GM18505 (cell line): ENCODE measurements around the gene CNOT3.
"Not testable (repeated sequence)": the region's sequence is repeated elsewhere in the genome, so short reads cannot be mapped to it uniquely, and the experiment has no call there.

Experiments used
- ATAC-seq: cut with Tn5 transposase; IDR thresholded peaks from one replicate; pipeline ENCODE4 v1.9.1; 2021; ENCODE audit not compliant: unreplicated experiment
- POLR2A ChIP-seq: IDR thresholded peaks from 4 replicates; pipeline ENCODE4 v1.6.1; 2011; ENCODE audit warnings: borderline replicate concordance; ENCODE audit not compliant: insufficient read depth, insufficient read length; ENCODE audit errors: extremely low read depth

The CNOT3 gene

DNA sequence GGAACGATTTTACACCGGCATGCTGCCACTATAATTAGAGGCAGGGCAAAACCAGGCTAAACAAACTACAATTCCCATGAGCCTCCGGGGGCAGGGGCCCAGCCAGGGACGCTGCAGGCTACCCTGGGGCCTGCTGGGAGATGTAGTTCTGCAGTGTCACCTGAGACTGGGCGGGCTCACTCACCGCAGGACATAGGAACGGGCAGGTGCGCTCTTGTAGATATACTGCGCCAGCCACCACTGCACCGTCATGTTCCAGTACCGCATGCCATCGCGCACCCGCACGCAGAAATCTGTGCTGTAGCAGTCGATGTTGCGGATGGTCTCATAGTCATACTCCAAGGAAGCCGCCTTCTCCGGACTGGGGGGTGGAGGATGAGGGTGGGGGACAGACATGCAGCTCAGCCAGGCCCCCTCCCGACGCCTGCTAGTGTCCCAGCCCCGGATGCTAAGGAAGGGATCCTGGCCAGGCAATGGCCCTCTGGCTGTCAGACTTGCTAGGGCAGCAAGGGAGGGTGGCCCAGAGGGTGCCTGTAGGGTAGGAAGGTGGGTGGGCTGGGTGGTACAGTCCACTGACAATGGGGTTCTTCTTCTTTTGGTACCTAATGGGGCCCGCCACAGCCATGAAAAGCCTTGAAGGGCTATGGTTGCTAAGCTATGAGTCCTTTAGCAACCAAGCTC is 41.2 kb downstream of the CNOT3 start:
- TF ChIP-seq POLR2A: no peak
- ATAC-seq: no peak

DNA sequence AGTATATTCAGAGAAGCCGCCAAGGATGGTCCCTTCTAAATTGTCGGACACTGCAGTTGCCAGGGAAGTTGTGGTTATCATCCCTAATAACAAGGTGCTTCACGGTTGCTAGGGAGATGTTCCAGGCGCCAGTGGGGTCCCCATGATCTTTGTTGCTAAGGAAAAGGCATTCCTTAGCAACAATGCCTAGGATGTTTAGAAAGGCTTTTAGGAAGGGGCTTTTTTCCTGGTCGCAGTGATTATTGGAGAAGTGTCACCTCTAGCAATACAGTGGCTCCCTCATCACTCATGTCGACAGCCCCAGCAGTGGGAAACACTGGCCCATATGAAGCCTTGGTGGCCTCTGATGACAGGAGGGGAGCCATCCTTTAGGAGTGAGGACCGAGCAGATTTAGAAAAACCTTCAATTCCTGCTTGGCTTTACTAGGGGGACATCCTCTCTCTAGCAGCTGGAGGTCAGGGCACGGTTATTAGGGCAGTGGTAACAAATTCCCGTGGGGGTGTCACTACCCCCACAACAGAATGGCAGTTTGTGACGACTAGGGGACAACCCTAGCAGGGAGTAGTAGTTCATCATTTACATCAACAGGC is 41.8 kb downstream of the CNOT3 start:
- TF ChIP-seq POLR2A: no peak
- no peak for ATAC-seq

DNA sequence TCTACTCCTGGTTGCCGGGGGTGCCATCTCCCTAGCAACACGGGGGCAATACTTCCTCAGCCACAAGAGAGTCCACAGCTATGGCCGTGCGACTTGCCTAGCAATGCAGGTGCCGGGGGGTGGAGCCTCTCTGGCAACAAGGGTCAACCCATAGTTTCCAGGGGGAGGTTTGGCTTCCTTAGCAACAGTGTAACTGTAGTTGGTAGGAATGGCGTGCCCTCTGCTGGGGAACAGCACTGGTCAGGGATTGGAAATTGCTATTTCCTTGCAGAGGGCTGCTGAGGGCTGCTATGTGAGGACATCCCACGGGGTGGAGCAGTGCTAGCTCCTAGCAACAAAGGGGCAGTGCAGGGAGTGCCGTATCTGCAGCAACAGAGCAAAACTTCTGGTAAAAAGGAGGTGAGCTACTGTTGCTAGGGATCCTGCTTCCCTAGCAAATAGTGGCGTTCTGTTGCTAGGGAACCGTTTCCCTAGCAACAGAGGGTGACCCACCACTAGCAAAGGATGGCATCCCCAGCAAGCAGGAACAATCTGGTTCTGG is 42.4 kb downstream of the CNOT3 start:
- no peak for TF ChIP-seq POLR2A
- no peak for ATAC-seq

DNA sequence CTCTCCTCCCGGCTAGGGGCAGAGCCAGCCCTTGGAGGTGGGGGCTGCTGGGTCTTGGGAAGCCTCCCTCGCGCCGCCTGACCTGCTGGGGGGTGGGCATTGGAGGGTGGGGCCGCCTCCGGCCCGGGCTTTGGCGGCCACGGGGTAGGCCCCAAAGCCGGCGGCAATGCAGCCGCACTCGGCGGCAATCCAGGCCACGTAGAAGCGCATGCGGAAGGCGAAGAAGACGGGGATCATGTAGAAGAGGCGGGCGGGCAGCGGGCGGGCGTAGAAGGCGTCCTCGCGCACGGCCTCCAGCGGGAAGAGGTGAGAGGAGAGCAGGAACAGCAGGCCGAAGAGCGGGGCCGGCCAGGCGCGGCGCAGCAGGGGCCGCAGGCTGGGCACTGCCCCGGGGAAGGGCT is 43.1 kb downstream of the CNOT3 start:
- no peak for ATAC-seq
- TF ChIP-seq POLR2A: no peak

DNA sequence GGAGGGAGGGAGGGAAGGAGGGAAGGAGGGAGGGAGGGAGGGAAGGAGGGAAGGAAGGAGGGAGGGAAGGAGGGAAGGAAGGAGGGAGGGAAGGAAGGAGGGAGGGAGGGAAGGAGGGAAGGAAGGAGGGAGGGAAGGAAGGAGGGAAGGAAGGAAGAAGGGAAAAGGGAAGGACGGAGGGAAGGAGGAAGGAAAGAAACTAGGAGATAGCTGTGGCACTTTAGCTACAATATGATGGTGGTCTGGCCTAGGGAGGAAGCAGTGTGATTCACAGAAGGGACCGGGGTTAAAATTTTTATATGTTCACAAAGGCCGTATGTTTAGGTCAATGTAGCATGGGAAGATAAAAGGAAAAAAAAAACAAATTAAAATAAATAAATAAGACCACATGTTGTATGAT is 44.3 kb downstream of the CNOT3 start:
- not testable (repeated sequence) for ATAC-seq

DNA sequence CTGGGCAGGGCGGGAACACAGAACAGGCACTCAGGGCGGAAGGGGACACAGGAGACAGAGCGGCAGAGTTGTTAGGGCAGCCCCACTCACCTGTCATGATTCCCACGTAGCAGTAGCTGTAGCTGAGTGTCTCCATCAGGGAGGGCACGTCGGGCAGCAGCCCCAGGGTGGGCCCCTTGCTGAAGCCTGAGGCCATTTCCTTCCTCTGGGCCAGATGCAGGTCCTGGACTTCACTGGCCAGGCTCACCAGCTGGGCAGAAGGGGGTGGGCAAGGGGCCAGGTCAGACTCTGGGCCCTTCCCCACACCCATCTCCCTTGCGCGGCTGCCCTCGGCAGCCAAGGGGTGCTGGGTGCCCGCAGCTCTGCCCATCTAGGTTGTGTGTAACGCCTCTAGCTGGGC is 45.9 kb downstream of the CNOT3 start:
- ATAC-seq: no peak
- TF ChIP-seq POLR2A: no peak

DNA sequence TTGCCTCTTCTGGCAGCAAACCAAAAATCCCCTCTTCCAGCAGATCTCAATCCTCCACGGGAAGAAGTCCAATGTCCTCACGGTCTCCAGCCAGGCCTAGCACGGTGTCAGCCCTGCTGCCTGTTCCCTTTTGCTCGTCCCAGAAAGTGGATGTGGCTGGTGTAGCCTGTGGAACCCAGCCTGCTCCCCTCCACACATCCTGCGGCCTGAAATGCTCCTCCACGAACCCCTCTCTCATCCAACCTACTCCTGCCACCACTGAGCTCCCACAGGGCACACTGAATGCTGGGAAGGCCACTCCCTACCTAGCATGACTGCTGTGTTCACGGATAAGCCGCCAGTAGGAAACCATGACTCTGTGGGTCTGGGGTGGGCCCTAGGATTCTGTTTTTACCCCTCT is 48.8 kb downstream of the CNOT3 start:
- no peak for TF ChIP-seq POLR2A
- ATAC-seq: no peak

DNA sequence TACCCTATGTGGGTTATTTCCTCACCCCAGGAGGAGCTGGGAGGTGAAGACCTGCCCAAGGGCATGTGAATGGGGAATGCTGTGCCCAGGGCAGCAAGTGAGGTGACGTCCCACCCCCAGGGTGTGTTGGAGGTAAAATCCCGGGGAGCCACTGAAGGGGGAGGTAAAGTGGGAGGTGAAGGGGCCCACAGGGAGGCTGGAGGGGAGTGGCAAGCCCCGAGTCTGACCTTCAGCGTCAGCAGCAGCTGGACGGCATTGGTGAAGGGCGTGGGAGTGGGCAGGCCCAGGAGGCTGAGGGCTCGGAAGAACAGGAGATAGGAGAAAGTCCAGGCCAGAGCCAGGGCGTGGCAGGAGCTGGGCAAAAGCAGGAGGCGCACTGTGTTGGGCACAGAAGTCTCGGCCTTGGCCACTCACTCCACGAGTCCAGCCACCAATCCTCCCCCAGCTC is 49.4 kb downstream of the CNOT3 start:
- no peak for TF ChIP-seq POLR2A
- ATAC-seq: no peak

DNA sequence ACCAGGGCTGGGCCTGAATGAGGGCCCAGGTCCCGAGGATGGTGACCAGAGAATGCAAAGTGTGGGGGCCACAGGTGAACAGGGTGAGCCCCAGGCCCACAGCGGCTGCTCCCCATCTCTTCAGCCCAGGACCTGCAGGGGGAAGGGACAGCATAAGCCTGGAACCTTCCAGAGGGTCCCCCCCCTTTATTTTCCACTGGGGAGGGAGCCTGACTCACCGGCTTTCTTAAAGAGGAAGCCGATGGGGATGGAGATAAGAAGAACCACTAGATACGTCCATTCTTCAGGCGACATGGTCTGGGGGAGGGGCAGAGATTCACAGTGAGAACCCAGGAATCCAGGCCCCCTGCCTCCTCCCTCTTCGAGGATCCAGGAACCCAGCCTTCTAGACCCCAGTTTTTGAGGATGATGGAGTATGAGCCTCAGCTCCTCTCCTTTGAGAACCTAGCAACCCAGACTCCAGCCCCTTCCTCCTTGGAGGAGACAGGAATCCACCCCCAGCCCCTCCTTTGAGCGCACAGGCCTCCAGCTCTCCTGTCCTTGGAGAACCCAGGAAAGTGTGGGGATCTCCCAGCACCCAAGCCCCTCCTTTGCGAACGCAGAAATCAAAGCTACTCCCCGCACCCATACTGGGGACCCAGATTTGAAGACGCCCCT is 50.8 kb downstream of the CNOT3 start:
- no peak for TF ChIP-seq POLR2A
- no peak for ATAC-seq

DNA sequence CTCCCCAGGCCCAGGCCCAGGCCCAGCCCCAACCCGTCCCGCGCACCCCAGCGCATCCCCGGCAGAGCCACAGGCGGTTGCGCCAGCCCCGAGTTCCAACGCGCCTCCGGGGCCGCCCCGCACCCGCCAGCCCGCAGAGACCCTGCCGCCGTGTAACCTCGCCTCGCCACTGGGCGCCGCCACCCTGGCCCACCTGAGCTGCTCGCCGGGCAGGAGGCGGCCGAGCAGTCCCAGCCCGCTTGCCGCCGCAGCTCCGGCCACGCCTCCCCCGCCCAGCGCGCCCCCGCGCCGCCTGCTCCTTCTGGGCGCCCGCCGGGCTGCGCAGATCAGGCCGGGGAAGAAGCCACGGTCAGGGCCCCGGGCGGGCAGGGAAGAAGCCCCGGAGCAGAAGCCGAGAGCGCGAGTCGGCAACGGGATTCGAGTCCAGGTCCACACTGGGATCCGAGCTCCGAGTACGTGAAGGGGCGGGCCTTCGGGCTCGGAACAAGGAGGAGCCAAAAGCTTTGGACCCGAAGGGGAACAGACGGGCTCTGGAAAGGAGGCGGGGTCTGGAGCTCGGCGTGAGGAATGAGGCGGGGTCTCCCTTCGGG is 51.7 kb downstream of the CNOT3 start, which contains the start of gene MBOAT7:
Gene MBOAT7, minus strand, starts transcription at position 436 of the 590 bp plus-strand sequence. CDS start 1,072 bp downstream, outside the sequence.
- peak; percentile 70 for TF ChIP-seq POLR2A
- ATAC-seq: peak; percentile 21

DNA sequence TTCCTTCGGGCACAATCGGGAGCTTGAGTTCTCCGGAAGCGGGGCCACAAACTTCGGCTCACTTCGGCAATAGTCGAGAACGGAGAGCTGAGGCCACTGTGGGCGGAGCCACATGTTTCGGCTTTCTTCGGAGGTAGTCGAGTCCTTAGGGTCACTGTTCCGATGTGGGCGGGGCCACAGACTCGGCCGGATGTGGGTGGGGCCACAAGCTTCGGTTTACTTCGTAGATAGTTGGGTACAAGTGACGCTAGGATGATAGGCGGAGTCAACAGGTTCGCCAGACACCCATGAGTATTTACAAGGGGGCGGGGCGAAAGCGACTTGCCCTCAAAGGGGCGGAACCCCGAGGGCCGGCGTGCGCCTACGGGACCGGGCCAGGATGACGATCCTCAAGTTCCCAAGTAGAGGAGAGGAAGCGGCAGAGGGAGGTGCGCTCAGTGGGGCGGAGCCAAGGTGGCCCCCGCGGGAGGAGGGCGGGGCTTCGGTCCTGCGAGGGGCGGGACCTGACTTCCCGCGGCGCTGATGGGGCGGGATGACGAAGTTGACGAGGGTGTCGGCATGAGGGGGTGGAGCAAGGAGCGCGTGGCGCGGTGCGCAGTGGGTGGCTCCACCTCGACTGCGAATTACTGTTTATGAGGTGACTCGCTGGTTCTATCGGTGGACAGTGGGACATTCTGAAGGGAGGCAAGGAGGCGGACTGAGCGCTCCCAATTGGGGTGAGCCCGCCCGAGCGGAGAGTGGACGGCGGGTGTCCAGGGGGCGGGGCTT is 52.4 kb downstream of the CNOT3 start:
- peak; percentile 80 for TF ChIP-seq POLR2A

DNA sequence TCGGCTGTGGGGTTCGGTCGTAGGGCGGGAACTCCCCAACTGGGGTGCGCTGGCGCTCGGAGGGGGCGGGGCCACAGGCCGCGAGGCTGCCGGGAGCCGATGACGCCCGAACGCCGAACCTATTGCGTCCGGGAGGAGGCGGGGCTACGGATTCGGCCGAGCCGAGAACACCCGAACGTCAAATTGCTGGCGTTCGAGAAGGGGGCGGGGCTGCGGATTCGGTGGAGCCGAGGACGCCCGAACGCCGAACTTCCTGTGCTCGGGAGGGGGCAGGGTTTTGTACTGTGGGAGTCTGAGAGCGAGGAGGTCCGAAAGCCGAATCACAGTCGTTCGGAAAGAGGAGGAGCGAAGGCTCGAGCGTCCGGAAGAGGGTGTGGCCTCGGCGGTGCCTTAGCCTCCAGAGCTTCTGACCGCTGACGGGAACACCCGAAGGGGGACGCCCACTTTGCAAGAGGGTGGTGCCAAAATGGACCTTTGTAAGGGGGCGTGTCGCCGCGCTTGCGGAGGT is 53.0 kb downstream of the CNOT3 start:
- peak; percentile 39 for ATAC-seq

More for the DNA sequence above, 52.4 kb downstream of the CNOT3 start:
- peak; percentile 44 for ATAC-seq

DNA sequence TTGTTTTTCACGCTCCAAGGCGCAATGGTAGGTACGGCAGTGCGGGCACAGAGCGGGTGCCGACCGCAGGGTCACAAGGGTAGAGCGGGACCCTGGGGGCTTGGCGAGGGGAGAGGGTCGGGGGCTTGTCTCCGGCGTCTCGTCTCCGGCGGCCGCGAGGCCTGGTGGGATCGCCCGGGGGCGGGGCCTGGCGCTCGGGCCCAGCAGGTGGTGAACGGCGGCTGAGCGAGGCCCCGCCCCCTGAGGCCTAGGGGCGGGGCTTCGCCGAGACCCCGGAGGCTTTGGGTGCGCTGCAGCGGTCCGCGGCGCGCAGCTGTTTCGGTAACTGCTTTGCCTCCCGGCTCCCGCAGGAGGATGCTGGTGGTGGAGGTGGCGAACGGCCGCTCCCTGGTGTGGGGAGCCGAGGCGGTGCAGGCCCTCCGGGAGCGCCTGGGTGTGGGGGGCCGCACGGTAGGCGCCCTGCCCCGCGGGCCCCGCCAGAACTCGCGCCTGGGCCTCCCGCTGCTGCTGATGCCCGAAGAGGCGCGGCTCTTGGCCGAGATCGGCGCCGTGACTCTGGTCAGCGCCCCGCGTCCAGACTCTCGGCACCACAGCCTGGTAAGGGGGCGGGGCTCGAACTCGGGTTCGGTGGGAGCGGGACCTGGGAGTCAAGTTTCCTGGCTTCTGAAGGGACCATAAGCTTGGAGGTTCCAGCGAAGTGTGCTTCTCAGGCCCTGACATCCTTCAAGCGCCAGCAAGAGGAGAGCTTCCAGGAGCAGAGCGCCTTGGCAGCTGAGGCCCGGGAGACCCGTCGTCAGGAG is 53.6 kb downstream of the CNOT3 start, which contains the start of gene TSEN34:
Gene TSEN34, plus strand, starts transcription at position 298 of the 800 bp plus-strand sequence. Its CDS starts 57 bp downstream, at position 355.
- ATAC-seq: peak; percentile 23
- TF ChIP-seq POLR2A: peak; percentile 80

More for the DNA sequence above, 53.0 kb downstream of the CNOT3 start:
- no peak for TF ChIP-seq POLR2A
